Vagina (tissue), 2 donors: Measurements from ENCODE around the gene KRT2.

ENCODE experiments used
- CTCF ChIP-seq, 3 experiments: fragments of 450-650 bp in 2 of 3; fragments of 200-600 bp in 1 of 3; sonication (generic) in 1 of 3; IDR thresholded peaks; one replicate each; pipeline ENCODE4 v1.5.1; 2017 to 2019; ENCODE audit warnings: antibody characterized with exemption in 3 of 3, mild to moderate bottlenecking in 2 of 3, moderate library complexity in 2 of 3
- POLR2AphosphoS5 ChIP-seq, 2 donors: sonication (generic); formaldehyde crosslinking; IDR thresholded peaks; one replicate each; pipeline ENCODE4 v1.9.0; 2017; ENCODE audit warnings: antibody characterized with exemption in 2 of 2, mild to moderate bottlenecking in 2 of 2, low read depth in 1 of 2; ENCODE audit not compliant: insufficient read depth in 1 of 2

DNA sequence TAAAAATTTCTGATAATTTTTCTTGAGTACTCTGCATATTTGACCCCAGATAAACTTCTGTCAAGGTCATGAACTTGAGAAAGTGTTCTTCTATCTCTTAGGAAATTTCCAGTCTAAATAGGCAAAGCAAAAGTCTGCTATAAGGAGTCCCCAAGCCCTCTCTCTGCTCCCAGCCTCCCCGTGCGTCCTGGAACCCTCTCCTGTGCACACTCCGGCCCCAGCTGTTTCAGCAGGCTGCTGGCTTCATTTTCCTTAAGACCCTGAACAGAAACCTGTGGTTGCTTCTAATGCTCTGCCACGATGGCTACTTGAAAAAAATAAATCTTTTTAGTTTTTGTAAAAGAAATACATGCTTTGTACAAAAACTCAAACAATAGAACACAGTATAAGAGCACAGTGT lies 14.7 kb downstream of the KRT2 start:
- no peak for TF ChIP-seq CTCF (IDR thresholded peaks at IDR 0.05)
- no peak for TF ChIP-seq POLR2AphosphoS5 (IDR thresholded peaks at IDR 0.05; ENCODE audit: insufficient read depth in 1 of 2, low read depth in 1 of 2)
